Measurements from ENCODE around the gene BAAT.

BAAT gene

GRCh38 chr9:101399643-101399970 lies 14.8 kb upstream of the BAAT start:
- peak overlapping the region; percentile 46 to 92 (median 80) for H3K4me3 ChIP-seq
- peak overlapping the region in 19 of 21 experiments; percentile 75 to 97 (median 92) for H3K27ac ChIP-seq

DNA sequence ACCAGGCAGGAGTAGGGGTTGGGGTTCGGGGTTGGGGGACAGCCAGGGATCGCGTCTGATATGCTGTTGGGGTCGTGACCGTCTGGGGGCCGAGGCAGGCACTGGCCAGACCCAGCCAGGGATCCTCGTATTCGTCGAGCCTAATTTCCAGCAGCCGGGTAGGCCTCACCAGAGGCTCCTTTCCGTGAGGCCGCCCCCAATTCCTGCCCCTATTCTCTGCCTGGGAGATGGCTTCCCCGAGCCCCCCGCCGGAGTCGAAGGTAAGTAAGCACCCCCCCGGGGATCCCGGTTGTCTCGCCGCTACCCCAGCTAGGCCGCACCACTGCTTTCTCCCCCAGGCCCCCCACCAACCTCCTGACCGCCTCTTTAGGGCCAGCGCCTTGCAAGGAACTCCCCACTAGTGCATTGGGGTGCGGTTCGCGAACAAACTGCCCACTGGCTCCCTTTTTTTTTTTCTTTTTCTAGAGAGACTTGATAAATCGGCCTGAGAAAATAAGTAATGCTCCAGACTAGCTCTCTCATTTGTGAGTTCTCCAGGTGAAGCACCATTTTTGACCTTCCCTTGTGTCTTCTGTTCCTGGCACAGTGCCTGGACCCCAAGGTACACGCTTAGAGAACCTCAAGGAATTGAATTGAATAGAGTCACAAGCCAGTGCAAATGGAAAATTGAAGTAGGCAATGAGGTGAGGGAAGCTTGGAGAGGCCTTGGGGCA lies 14.3 kb upstream of the BAAT start:
- Histone ChIP-seq H3K27ac (peak overlapping the region; percentile 75 to 97 (median 92)), H3K4me3 (peak overlapping the region; percentile 46 to 92 (median 80))

DNA sequence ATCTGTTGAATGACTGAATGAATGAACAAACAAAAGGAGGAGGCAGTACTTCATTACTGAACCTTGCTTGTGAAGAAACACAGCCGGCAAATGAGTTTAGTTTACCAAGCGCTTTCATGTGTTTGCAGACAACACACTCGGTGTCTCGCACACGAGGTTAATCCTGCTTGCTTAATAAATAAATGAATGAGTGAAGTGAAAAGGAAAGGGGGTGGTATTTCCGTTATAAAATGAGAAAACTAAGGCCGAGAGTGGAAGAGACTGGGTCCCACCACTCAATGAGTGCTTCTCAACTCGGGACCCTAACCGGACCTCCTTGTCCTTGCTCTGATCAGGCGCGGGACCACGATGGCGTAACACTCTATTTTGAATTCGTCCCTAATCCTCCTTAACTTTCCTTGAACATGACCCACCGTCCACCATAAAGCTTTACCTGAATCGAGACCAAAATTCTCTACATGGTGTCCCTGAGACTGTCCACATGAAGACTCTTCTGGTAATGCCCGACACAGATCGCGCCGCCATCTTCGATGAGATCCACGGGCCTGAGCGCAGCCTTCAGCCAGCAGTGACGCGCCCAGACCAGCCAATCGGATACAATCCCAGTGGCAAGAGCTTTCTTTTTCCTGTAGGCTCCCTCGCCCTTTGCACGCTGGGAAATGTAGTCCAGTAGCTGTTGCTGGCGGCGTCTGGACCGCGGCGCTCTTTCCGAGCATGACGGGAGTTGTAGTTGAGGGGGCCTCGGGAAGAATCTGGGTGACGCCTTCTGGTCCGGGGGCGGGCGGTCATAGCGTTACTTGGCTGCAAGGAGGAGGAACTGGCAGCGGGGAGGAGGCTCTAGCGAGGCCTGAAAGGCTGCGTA lies 13.5 kb upstream of the BAAT start, which contains the start of the genes MRPL50 and ZNF189:
TSS of gene MRPL50 (minus strand) at position 551 of the 862 bp plus-strand sequence. CDS start at position 525, 26 bp downstream.
TSS of gene ZNF189 (plus strand) at position 784 of the 862 bp plus-strand sequence. CDS start 306 bp downstream, outside the sequence.
- H3K27ac ChIP-seq: peak within 1 kb of the TSS; percentile 75 to 97 (median 92)
- peak within 1 kb of the TSS; percentile 46 to 92 (median 80) for H3K4me3 ChIP-seq

GRCh38 chr9:101397746-101398067 lies 12.9 kb upstream of the BAAT start:
- H3K4me3 ChIP-seq: peak overlapping the region; percentile 46 to 92 (median 80)
- peak overlapping the region in 18 of 21 experiments; percentile 67 to 95 (median 90) for H3K27ac ChIP-seq

DNA sequence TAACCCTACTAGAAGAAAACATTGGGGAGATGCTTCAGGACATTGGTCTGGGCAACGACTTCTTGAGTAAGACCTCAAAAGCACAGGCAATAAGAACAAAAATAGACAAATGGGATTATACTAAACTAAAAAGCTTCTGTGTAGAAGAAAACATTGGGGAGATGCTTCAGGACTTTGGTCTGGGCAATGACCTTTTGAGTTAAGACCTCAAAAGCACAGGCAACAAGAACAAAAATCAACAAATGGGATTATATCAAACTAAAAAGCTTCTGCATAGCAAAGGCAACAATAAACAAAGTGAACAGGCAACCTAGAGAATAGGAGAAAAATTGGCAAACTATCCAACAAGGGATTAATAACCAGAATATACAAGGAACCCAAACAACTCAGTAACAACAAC lies 9.9 kb upstream of the BAAT start:
- Histone ChIP-seq H3K27ac (no peak overlapping the region), H3K4me3 (no peak overlapping the region)

DNA sequence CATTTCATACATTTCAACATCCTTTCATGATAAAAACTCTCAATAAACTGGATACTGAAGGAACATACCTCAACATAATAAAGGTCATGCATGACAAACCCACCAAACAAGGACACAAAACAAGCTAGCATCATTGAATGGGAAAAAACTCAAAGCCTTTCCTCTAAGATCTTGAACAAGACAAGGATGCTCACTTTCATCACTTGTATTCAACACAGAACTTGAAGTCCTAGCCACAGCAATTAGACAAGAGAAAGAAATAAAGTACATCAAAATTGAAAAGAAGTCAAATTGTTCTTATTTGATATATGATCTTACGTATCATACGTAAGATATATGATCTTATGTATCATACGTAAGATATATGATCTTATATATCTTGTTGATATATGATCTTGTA lies 8.3 kb upstream of the BAAT start:
- Histone ChIP-seq H3K4me3 (no peak overlapping the region), H3K27ac (no peak overlapping the region)

DNA sequence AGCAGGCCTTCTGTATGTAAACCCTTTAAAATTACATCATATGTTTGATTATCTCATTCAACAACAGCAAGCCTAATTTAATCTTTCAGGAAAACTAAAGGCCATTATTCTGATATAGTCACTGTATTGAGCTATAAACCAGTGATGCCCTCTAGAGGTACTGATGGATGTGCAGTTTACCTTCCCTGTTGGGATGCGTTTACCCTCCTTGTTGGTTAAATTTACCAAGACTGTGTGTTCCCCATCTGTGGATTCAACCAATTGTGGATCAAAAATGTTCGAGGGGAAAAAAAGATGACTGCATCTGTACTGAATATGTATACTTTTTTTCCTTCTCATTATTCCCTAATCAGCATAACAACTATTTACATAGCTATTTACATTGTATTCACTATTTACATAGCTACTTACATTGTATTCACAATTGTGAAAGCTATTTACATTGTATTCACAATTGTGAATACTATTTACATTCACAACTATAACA lies 3.7 kb upstream of the BAAT start:
- Histone ChIP-seq H3K27ac (no peak overlapping the region), H3K4me3 (no peak overlapping the region)

DNA sequence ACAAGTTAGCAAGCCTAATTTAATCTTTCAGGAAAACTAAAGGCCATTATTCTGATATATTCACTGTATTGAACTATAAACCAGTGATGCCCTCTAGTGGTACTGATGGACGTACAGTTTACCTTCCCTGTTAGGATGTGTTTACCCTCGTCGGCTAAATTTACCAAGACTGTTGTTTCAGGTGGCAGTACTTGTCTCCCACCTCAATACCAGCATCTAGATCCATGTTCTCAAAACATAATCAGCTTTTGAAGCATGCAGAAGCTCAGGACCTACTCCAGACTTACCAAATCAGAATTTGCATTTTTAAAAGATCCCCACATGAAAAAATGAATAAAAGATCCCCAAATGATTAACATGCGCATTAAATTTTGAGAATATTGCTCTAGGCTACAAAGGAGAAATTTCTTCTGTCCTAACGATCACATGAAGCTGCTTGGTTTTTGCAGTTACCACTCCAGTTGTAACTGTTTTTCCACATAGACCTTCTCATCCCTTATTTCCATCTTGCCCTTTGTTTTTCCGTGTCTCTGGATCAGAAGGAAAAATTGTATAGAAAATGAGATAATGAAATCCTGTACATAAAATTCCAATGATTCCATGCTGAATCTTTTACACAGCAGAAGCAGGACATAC lies 3.2 kb upstream of the BAAT start:
- Histone ChIP-seq H3K27ac (no peak overlapping the region), H3K4me3 (no peak overlapping the region)

GRCh38 chr9:101383361-101383760 lies 1.4 kb downstream of the BAAT start:
- Histone ChIP-seq H3K4me3 (no peak overlapping the region), H3K27ac (no peak overlapping the region)

DNA sequence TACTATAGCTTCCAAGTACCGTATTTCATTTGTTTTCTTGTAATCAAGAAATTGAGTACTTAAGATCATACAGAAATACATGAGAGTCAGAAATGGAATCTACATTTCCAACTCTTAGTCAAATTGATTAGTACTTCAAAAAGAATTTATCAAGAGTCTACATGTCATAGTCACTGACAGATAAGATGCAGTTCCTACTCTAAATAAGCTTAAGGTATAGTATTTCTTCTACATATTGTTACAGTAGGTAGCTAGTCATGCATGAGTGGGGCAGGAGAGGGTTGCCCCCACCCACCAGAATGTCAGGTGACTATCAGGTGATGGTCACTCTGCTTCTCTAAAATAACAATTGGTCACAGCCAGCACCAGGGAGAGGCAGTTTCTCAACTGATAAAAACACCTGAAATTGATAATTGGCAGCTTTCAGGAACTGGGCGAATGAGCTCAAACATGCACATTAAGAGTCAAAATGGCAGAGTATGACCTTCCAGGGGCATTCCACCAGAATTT lies 2.9 kb downstream of the BAAT start:
- Histone ChIP-seq H3K4me3 (no peak overlapping the region), H3K27ac (no peak overlapping the region)

GRCh38 chr9:101381118-101381517 lies 3.7 kb downstream of the BAAT start:
- no peak overlapping the region for H3K4me3 ChIP-seq
- H3K27ac ChIP-seq: no peak overlapping the region

GRCh38 chr9:101380295-101380694 lies 4.5 kb downstream of the BAAT start:
- Histone ChIP-seq H3K27ac (no peak overlapping the region), H3K4me3 (no peak overlapping the region)

- Histone ChIP-seq H3K4me3 (no peak overlapping the region), H3K27ac (no peak overlapping the region)
These were observed 8.5 kb downstream of the BAAT start for GRCh38 chr9:101376111-101376848.

GRCh38 chr9:101375546-101375945 lies 9.3 kb downstream of the BAAT start:
- Histone ChIP-seq H3K4me3 (no peak overlapping the region), H3K27ac (no peak overlapping the region)

GRCh38 chr9:101372327-101373118 lies 12.3 kb downstream of the BAAT start:
- Histone ChIP-seq H3K27ac (no peak overlapping the region), H3K4me3 (no peak overlapping the region)

DNA sequence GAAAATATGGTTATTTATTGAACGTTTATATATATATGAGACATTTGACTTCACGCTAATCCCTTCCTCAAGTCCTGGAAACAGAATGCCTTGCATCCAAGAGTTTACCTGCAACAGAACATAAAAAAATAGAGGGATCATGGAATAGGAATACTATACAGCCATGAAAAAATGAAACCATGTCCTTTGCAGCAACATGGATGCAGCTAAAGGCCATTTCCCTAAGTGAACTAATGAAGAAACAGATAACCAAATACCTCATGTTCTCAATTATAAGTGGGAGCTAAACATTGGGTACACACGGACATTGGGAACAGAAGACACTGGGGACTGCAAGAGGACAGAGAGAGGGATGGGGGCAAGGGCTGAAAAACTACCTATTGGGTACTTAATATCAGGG lies 13.0 kb downstream of the BAAT start:
- Histone ChIP-seq H3K4me3 (no peak overlapping the region), H3K27ac (no peak overlapping the region)

DNA sequence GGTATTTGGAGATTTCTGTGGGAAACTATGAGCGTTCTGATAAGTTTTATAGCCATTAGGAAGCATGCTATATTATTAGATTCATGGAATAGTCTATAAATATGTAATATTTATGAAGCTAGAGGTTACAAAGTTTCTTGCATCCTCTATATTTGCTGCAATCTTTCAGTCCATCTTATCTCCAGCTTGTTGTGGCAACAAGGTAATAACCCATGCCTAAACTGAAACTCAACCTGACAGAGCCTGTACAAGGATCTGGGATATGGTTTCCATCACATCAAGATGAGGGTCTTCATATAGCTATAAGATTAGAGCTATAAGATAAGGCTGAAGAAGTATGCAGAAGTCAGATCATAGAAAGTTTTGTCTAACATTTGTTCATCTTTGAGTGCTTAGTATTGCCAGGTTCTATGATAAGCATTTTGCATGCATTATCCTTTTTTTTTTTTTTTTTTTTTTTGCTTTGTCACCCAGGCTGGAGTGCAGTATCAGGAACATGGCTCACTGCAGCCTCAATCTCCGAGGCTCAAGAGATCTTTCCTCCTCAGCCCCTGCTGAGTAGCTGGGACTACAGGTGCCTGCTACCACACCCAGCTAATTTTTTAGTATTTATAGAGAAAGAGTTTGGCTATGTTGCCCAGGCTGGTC lies 14.8 kb downstream of the BAAT start:
- Histone ChIP-seq H3K4me3 (no peak overlapping the region), H3K27ac (no peak overlapping the region)

DNA sequence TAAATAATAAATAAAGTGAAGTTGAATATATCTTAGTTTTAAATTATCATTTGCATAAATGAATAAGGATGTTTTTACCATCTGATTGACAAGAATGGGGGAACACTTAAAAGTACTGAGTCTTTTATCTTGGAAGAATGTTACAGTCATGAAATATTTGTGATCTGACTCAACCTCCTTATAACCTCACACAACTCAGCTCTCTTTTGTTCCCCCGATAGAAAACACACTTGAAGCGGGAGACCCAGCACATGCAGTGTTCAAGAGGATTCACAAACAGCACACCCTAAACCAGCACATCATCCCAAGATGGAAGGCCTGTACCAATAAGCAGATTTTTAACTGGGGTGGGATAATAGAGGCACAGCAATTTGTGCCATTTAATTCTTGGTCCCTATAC lies 15.5 kb downstream of the BAAT start:
- Histone ChIP-seq H3K27ac (no peak overlapping the region), H3K4me3 (no peak overlapping the region)
